K562 (cell line): Measurements from ENCODE around the gene PRM2. TPM values are rescaled to one million over a fixed set of nuclear protein-coding genes. Genes with fewer than 3 reads are reported as not detected.

Experiments used
- ASH1L ChIP-seq: fragments of 450-650 bp; IDR thresholded peaks from 2 replicates; pipeline ENCODE4 v1.6.1; 2018; ENCODE audit warnings: borderline replicate concordance, mild to moderate bottlenecking, low read depth; ENCODE audit not compliant: partially characterized antibody
- CREBBP ChIP-seq: IDR thresholded peaks from one replicate; pipeline ENCODE4 v1.6.1; 2012; ENCODE audit warnings: low read depth, mild to moderate bottlenecking, control low read depth, inconsistent platforms, low read length
- DDX20 ChIP-seq: fragments of 450-650 bp; IDR thresholded peaks from 2 replicates; pipeline ENCODE4 v1.6.1; 2016; ENCODE audit warnings: missing genetic modification characterization, low read depth, mild to moderate bottlenecking, missing compliant biosample characterization, moderate library complexity
- MAFK ChIP-seq: IDR thresholded peaks from 2 replicates; pipeline ENCODE4 v1.6.1; 2011; ENCODE audit warnings: low read length, improper control_type of control experiment
- MED1 ChIP-seq: sonication (generic); formaldehyde crosslinking; IDR thresholded peaks from 2 replicates; pipeline ENCODE4 v1.8.1; 2023; ENCODE audit warnings: missing genetic modification reagents, borderline replicate concordance
- NFATC3 ChIP-seq: fragments of 450-650 bp; IDR thresholded peaks from 2 replicates; pipeline ENCODE4 v1.6.1; 2017; ENCODE audit warnings: mild to moderate bottlenecking
- PHF21A ChIP-seq: fragments of 450-650 bp; IDR thresholded peaks from 2 replicates; pipeline ENCODE4 v1.6.1; 2017; ENCODE audit warnings: low read depth, borderline replicate concordance
- POLR2B ChIP-seq: fragments of 450-650 bp; IDR thresholded peaks from 2 replicates; pipeline ENCODE4 v1.6.1; 2018; ENCODE audit warnings: low read depth; ENCODE audit not compliant: partially characterized antibody
- PTRF ChIP-seq: fragments of 450-650 bp; IDR thresholded peaks from 2 replicates; pipeline ENCODE4 v1.6.1; 2016; ENCODE audit warnings: mild to moderate bottlenecking, missing genetic modification characterization, missing compliant biosample characterization
- TAF1 ChIP-seq: IDR thresholded peaks from 2 replicates; pipeline ENCODE4 v1.6.1; 2011; ENCODE audit warnings: mild to moderate bottlenecking, low read length, moderate library complexity; ENCODE audit not compliant: insufficient read depth, control insufficient read depth, severe bottlenecking; ENCODE audit errors: extremely low read depth
- TGIF2 ChIP-seq: sonication (generic); formaldehyde crosslinking; IDR thresholded peaks from 2 replicates; pipeline ENCODE4 v1.8.1; 2022; ENCODE audit warnings: mild to moderate bottlenecking, missing genetic modification reagents, moderate library complexity
- ZNF12 ChIP-seq: sonication (generic); formaldehyde crosslinking; IDR thresholded peaks from 2 replicates; pipeline ENCODE4 v1.4.0; 2020; ENCODE audit warnings: mild to moderate bottlenecking, missing genetic modification reagents
- ZNF184 ChIP-seq: sonication (generic); formaldehyde crosslinking; IDR thresholded peaks from 2 replicates; pipeline ENCODE4 v1.5.0; 2020; ENCODE audit warnings: missing genetic modification reagents
- ZNF707 ChIP-seq: fragments of 250-450 bp; sonication (Bioruptor Pico); conservative IDR thresholded peaks from 2 replicates; pipeline ENCODE4 v1.8.0; 2022; ENCODE audit warnings: inconsistent platforms, mild to moderate bottlenecking, moderate library complexity
- polyA plus RNA-seq, 8 experiments: library from polyadenylated mRNA; depleted of rRNA in 4 of 8; stranded (reverse) in 5 of 8; unstranded in 3 of 8; fragments of >200 nt; fragmentation: Nextera tagmentation in 2 of 8; fragmentation: Illumina TruSeq in 1 of 8; extraction: Ambion mirVana in 2 of 8; extraction: Trizol in 1 of 8; gene quantifications; 2 replicates each; pipeline versions ENCODE4 v1.2.1 to v1.2.3, GENCODE V29; 2011 to 2014; ENCODE audit warnings: inconsistent platforms in 1 of 8, missing spikeins in 1 of 8
- total RNA-seq, 7 experiments: library from RNA; depleted of rRNA in 6 of 7; stranded (reverse); fragments of >200 nt in 6 of 7; fragmentation: Illumina TruSeq in 2 of 7; extraction: Trizol in 2 of 7; gene quantifications; 2 replicates each; pipeline versions ENCODE4 v1.2.1 to v1.2.3, GENCODE V29; 2011 to 2021; ENCODE audit warnings: low replicate concordance in 1 of 7
- TF ChIP-seq, protein P1 (sequence below): fragments of 450-650 bp; IDR thresholded peaks from 2 replicates; pipeline ENCODE4 v1.6.1; 2016; ENCODE audit warnings: borderline replicate concordance
- TF ChIP-seq, protein P2 (sequence below): fragments of 450-650 bp; formaldehyde crosslinking; IDR thresholded peaks from 2 replicates; pipeline ENCODE4 v1.4.0; 2020; ENCODE audit warnings: mild to moderate bottlenecking, mixed read lengths
- TF ChIP-seq, protein P3 (sequence below): sonication (generic); formaldehyde crosslinking; IDR thresholded peaks from 2 replicates; pipeline ENCODE4 v1.8.0; 2022; ENCODE audit warnings: missing genetic modification reagents, mild to moderate bottlenecking, borderline replicate concordance
- TF ChIP-seq, protein P4 (sequence below): fragments of 250-450 bp; sonication (Bioruptor Pico); IDR thresholded peaks from 2 replicates; pipeline ENCODE4 v1.5.0; 2021
- TF ChIP-seq, protein P5 (sequence below): fragments of 250-450 bp; sonication (Bioruptor Pico); IDR thresholded peaks from 2 replicates; pipeline ENCODE4 v1.4.0; 2020; ENCODE audit warnings: mild to moderate bottlenecking

Gene PRM2
- total and polyA plus RNA-seq, 9 of the 15 experiments (the other 6 are each of a cell fraction or from before 2014, with no cell fraction given) = not detected

DNA sequence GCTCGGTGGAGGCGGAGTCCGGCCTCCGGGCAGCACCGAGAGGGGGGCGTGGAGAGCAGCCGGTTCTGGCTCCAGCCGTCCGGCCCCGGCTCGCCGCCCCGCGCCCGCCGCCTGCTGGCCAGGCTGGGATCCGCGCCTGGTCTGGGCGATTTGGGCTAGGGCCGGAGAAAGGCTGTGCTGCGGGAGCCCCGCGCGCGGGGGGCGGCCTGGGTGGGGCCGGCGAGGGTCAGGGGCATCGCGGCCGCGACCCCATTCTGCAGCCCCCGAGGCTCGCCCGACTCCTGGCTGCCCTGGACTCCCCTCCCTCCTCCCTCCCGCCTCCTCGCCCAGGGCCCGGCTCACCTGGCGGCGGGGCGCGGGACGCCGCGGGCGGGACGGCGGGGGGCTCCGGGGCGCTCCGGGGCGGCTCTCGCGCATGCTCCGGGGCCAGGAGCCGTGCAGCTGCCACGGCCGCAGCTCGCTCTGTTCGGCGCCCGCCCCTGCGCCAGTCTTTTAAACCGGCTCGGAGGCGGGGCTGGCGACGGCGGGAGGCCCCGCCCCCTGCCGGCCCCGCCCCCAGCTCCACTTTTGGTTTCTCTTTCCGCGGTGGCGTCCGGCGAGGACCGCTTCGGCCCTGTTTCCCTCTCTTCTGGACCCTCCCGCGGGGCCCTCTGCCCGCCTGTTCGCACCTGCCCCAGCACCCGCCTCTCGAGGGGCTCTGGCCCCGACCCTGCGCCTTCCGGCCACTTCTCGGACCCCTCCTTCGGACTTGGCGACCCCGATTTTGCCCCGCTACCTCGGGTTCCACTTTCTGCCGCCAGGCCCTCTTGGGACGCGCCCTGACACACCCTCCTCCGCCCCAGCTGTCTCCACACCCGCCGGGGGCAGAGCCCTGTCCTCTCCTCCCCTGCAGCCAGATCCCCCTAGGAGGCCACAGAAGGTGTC lies 20.3 kb downstream of the PRM2 start, which contains the start of gene SOCS1 (continued):
- TF ChIP-seq, protein P1, sequence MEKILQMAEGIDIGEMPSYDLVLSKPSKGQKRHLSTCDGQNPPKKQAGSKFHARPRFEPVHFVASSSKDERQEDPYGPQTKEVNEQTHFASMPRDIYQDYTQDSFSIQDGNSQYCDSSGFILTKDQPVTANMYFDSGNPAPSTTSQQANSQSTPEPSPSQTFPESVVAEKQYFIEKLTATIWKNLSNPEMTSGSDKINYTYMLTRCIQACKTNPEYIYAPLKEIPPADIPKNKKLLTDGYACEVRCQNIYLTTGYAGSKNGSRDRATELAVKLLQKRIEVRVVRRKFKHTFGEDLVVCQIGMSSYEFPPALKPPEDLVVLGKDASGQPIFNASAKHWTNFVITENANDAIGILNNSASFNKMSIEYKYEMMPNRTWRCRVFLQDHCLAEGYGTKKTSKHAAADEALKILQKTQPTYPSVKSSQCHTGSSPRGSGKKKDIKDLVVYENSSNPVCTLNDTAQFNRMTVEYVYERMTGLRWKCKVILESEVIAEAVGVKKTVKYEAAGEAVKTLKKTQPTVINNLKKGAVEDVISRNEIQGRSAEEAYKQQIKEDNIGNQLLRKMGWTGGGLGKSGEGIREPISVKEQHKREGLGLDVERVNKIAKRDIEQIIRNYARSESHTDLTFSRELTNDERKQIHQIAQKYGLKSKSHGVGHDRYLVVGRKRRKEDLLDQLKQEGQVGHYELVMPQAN = peak; percentile 98
- TF ChIP-seq ZNF12 (CRISPR knock-in tag) = 0 out of 2 replicates have a peak, but pooled peaks have one; percentile 34
- TF ChIP-seq TAF1 = peak; percentile 87
- TF ChIP-seq PHF21A = no peak
- no peak for TF ChIP-seq ZNF184
- TF ChIP-seq NFATC3 = no peak
- no peak for TF ChIP-seq PTRF
- TF ChIP-seq, protein P2, sequence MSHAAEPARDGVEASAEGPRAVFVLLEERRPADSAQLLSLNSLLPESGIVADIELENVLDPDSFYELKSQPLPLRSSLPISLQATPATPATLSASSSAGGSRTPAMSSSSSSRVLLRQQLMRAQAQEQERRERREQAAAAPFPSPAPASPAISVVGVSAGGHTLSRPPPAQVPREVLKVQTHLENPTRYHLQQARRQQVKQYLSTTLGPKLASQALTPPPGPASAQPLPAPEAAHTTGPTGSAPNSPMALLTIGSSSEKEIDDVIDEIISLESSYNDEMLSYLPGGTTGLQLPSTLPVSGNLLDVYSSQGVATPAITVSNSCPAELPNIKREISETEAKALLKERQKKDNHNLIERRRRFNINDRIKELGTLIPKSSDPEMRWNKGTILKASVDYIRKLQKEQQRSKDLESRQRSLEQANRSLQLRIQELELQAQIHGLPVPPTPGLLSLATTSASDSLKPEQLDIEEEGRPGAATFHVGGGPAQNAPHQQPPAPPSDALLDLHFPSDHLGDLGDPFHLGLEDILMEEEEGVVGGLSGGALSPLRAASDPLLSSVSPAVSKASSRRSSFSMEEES = no peak
- no peak for TF ChIP-seq TGIF2 (CRISPR knock-in tag)
- TF ChIP-seq, protein P3, sequence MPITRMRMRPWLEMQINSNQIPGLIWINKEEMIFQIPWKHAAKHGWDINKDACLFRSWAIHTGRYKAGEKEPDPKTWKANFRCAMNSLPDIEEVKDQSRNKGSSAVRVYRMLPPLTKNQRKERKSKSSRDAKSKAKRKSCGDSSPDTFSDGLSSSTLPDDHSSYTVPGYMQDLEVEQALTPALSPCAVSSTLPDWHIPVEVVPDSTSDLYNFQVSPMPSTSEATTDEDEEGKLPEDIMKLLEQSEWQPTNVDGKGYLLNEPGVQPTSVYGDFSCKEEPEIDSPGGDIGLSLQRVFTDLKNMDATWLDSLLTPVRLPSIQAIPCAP = no peak
- TF ChIP-seq, protein P4, sequence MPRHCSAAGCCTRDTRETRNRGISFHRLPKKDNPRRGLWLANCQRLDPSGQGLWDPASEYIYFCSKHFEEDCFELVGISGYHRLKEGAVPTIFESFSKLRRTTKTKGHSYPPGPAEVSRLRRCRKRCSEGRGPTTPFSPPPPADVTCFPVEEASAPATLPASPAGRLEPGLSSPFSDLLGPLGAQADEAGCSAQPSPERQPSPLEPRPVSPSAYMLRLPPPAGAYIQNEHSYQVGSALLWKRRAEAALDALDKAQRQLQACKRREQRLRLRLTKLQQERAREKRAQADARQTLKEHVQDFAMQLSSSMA (CRISPR knock-in tag) = 0 out of 2 replicates have a peak, but pooled peaks have one; percentile 46
- TF ChIP-seq DDX20 (tag) = no peak
- TF ChIP-seq, protein P5, sequence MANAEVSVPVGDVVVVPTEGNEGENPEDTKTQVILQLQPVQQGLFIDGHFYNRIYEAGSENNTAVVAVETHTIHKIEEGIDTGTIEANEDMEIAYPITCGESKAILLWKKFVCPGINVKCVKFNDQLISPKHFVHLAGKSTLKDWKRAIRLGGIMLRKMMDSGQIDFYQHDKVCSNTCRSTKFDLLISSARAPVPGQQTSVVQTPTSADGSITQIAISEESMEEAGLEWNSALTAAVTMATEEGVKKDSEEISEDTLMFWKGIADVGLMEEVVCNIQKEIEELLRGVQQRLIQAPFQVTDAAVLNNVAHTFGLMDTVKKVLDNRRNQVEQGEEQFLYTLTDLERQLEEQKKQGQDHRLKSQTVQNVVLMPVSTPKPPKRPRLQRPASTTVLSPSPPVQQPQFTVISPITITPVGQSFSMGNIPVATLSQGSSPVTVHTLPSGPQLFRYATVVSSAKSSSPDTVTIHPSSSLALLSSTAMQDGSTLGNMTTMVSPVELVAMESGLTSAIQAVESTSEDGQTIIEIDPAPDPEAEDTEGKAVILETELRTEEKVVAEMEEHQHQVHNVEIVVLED (CRISPR knock-in tag) = no peak
- no peak for TF ChIP-seq CREBBP
- peak; percentile 69 for TF ChIP-seq POLR2B
- no peak; the same call in 1 of the 2 replicates for TF ChIP-seq MED1 (CRISPR knock-in tag)
- no peak for TF ChIP-seq ZNF707 (CRISPR knock-in tag)
- no peak for TF ChIP-seq MAFK
- no peak for TF ChIP-seq ASH1L
